GM12891 (cell line): ENCODE measurements around the gene SLCO3A1.

Experiments
- DNase-seq: peaks from one replicate; pipeline ENCODE4 v3.0.0; 2011; ENCODE audit warnings: low spot score; ENCODE audit not compliant: insufficient read length
- FAIRE-seq: peaks from 2 replicates; lab custom pipeline; 2011; peaks lifted over from hg19 to GRCh38; lab: Jason Lieb, UNC
- PAX5 ChIP-seq: IDR thresholded peaks from 2 replicates; pipeline ENCODE4 v1.6.1; 2011; ENCODE audit warnings: low read length, moderate library complexity, mild to moderate bottlenecking; ENCODE audit not compliant: insufficient read depth, severe bottlenecking
- POLR2A ChIP-seq: IDR thresholded peaks from 2 replicates; pipeline ENCODE4 v1.6.1; 2011; ENCODE audit warnings: low read depth, low read length, control low read depth
- POLR2AphosphoS5 ChIP-seq: IDR thresholded peaks from 2 replicates; pipeline ENCODE4 v1.6.1; 2011; ENCODE audit warnings: low read depth, low read length, control low read depth
- POU2F2 ChIP-seq: IDR thresholded peaks from 2 replicates; pipeline ENCODE4 v1.6.1; 2011; ENCODE audit warnings: low read depth, mild to moderate bottlenecking, control low read depth, low read length, moderate library complexity
- SPI1 ChIP-seq: IDR thresholded peaks from 2 replicates; pipeline ENCODE4 v1.6.1; 2011; ENCODE audit warnings: low read depth, low read length, control low read depth
- TAF1 ChIP-seq: IDR thresholded peaks from 2 replicates; pipeline ENCODE4 v1.6.1; 2011; ENCODE audit warnings: low read depth, low read length, control low read depth

The SLCO3A1 gene

GRCh38 chr15:91973481-91973880 lies 120.0 kb downstream of the SLCO3A1 start:
- DNase-seq (no peak), FAIRE-seq (no peak)
- TF ChIP-seq POLR2A: no peak
- no peak for TF ChIP-seq POLR2AphosphoS5
- no peak for TF ChIP-seq SPI1
- TF ChIP-seq TAF1: no peak
- TF ChIP-seq POU2F2: no peak
- no peak for TF ChIP-seq PAX5

GRCh38 chr15:91974321-91974720 lies 120.8 kb downstream of the SLCO3A1 start:
- no peak for TF ChIP-seq TAF1
- TF ChIP-seq SPI1: no peak
- no peak for TF ChIP-seq POU2F2
- no peak for TF ChIP-seq POLR2A
- TF ChIP-seq POLR2AphosphoS5: no peak
- TF ChIP-seq PAX5: no peak
- no peak for DNase-seq

GRCh38 chr15:91975241-91975978 lies 121.9 kb downstream of the SLCO3A1 start:
- FAIRE-seq (no peak), DNase-seq (no peak)
- TF ChIP-seq TAF1 (no peak), POLR2AphosphoS5 (no peak), POU2F2 (no peak), POLR2A (no peak), PAX5 (no peak), SPI1 (no peak)

More at GRCh38 chr15:91974321-91974720, 120.8 kb downstream of the SLCO3A1 start:
- FAIRE-seq: no peak

- FAIRE-seq (no peak), DNase-seq (no peak)
- no peak for TF ChIP-seq PAX5
- no peak for TF ChIP-seq SPI1
- TF ChIP-seq POLR2A: no peak
- no peak for TF ChIP-seq POU2F2
- no peak for TF ChIP-seq TAF1
- no peak for TF ChIP-seq POLR2AphosphoS5
Measured at GRCh38 chr15:91976966-91977365, 123.5 kb downstream of the SLCO3A1 start.

- DNase-seq (no peak), FAIRE-seq (no peak)
- no peak for TF ChIP-seq PAX5
- no peak for TF ChIP-seq SPI1
- TF ChIP-seq TAF1: no peak
- no peak for TF ChIP-seq POLR2AphosphoS5
- TF ChIP-seq POLR2A: no peak
Measured at GRCh38 chr15:91980502-91981267, 127.2 kb downstream of the SLCO3A1 start.

- no peak for DNase-seq
- no peak for FAIRE-seq
- TF ChIP-seq POU2F2 (no peak), POLR2AphosphoS5 (no peak), POLR2A (no peak), TAF1 (no peak), PAX5 (no peak), SPI1 (no peak)
Measured at GRCh38 chr15:91981821-91982800, 128.6 kb downstream of the SLCO3A1 start.

GRCh38 chr15:91983729-91984340 lies 130.3 kb downstream of the SLCO3A1 start:
- FAIRE-seq (no peak), DNase-seq (no peak)
- TF ChIP-seq POLR2AphosphoS5 (no peak), POLR2A (no peak), PAX5 (no peak)

- TF ChIP-seq POU2F2 (no peak), POLR2A (no peak), SPI1 (no peak), PAX5 (no peak), POLR2AphosphoS5 (no peak), TAF1 (no peak)
- DNase-seq (no peak), FAIRE-seq (no peak)
Measured at GRCh38 chr15:91985297-91985696, 131.8 kb downstream of the SLCO3A1 start.

- no peak for DNase-seq
- FAIRE-seq: no peak
- no peak for TF ChIP-seq POU2F2
- no peak for TF ChIP-seq TAF1
- TF ChIP-seq POLR2AphosphoS5: no peak
- no peak for TF ChIP-seq PAX5
- TF ChIP-seq SPI1: no peak
- no peak for TF ChIP-seq POLR2A
Measured at GRCh38 chr15:91988071-91988470, 134.6 kb downstream of the SLCO3A1 start.
